Erythroblast (primary cell): ENCODE results near the gene ZNF615.

ENCODE experiments used
- GATA1 ChIP-seq: IDR thresholded peaks from 2 replicates; pipeline ENCODE4 v1.6.1; 2011; ENCODE audit warnings: low read depth, mild to moderate bottlenecking, control low read depth, low read length, moderate library complexity
- POLR2A ChIP-seq: IDR thresholded peaks from 2 replicates; pipeline ENCODE4 v1.6.1; 2011; ENCODE audit warnings: mild to moderate bottlenecking, low read length

DNA sequence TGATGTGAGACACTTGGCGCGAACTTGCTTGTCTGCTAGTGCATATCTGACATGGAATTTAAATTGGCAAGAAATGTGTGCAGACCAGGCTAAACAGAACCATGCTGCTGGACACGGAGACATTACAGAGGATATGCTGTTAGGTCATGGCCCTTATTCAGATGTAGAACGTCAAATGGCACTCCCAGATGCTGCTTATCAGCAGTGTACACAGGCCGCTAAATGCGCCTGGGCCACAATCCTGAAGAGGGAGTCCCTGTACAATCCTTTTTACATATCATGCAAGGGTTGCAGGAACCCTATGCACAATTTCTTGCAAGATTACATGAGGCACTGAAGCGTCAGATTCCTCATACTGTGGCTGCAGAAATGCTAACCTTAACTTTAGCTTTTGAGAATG is 30.7 kb downstream of the ZNF615 start:
- no peak for TF ChIP-seq POLR2A
- TF ChIP-seq GATA1: no peak
